SK-N-SH (cell line): ENCODE measurements around the gene MS4A15. TPM values are rescaled to one million over a fixed set of nuclear protein-coding genes. Genes with fewer than 3 reads are reported as not detected.

Source experiments
- CTCF ChIA-PET: fragments of 300-600, 350-600 bp; formaldehyde crosslinking; extraction: SDS; loops from one replicate; lab custom pipeline; 2021; lab: Yijun Ruan, JAX
- POLR2A ChIA-PET: fragments of 350-600 bp; sonication (Branson Sonifier 250); formaldehyde crosslinking; extraction: SDS; loops from one replicate; lab custom pipeline; 2020; ENCODE audit warnings: antibody characterized with exemption, inconsistent platforms; lab: Yijun Ruan, JAX
- DNase-seq: peaks from one replicate; pipeline ENCODE4 v3.0.0; 2012
- H2AFZ ChIP-seq: fragments of 200-600 bp; sonication (generic); 2 replicates; pipeline ENCODE4 v1.8.1; 2016; ENCODE audit warnings: antibody characterized with exemption, mild to moderate bottlenecking, low read depth
- H3F3A ChIP-seq: fragments of 200-600 bp; sonication (generic); replicated peaks from 2 replicates; pipeline ENCODE3; 2016; ENCODE audit warnings: antibody characterized with exemption, mild to moderate bottlenecking; ENCODE audit not compliant: insufficient read depth
- H3K27ac ChIP-seq, 2 experiments: fragments of 200-500 bp in 1 of 2; fragments of 200-600 bp in 1 of 2; sonication (Bioruptor generic) in 1 of 2; sonication (generic), shearing (Covaris generic) in 1 of 2; 2 replicates each; pipeline versions ENCODE4 v1.5.1 to v1.6.1; 2014 to 2016; ENCODE audit warnings: low read depth in 2 of 2, inconsistent platforms in 1 of 2, low read length in 1 of 2, mild to moderate bottlenecking in 1 of 2, mixed read lengths in 1 of 2
- H3K27me3 ChIP-seq: fragments of 200-600 bp; sonication (generic), shearing (Covaris generic); 2 replicates; pipeline ENCODE4 v1.6.1; 2016; ENCODE audit warnings: mixed run types; ENCODE audit not compliant: insufficient read depth
- H3K36me3 ChIP-seq, 2 experiments: fragments of 200-500 bp in 1 of 2; fragments of 200-600 bp in 1 of 2; sonication (Bioruptor generic) in 1 of 2; sonication (generic) in 1 of 2; replicated peaks in 1 of 2; 2 replicates each; pipeline versions ENCODE3 to v1.5.1; 2014 to 2016; ENCODE audit warnings: low read length in 1 of 2, mild to moderate bottlenecking in 1 of 2; ENCODE audit not compliant: insufficient read depth in 2 of 2, control insufficient read depth in 1 of 2
- H3K4me1 ChIP-seq, 2 experiments: fragments of 200-500 bp in 1 of 2; fragments of 200-600 bp in 1 of 2; sonication (Bioruptor generic) in 1 of 2; sonication (generic), shearing (Covaris generic) in 1 of 2; 2 replicates each; pipeline versions ENCODE4 v1.5.1 to v1.6.1; 2014 to 2016; ENCODE audit warnings: low read depth in 1 of 2, low read length in 1 of 2, mixed run types in 1 of 2; ENCODE audit not compliant: insufficient read depth in 2 of 2, control insufficient read depth in 1 of 2
- H3K4me2 ChIP-seq: fragments of 200-600 bp; sonication (generic), shearing (Covaris generic); 2 replicates; pipeline ENCODE4 v1.6.1; 2017; ENCODE audit warnings: mixed run types
- H3K4me3 ChIP-seq, 2 experiments: fragments of 200-500 bp in 1 of 2; fragments of 200-600 bp in 1 of 2; sonication (Bioruptor generic) in 1 of 2; sonication (generic), shearing (Covaris generic) in 1 of 2; 2 replicates each; pipeline versions ENCODE4 v1.5.1 to v1.8.1; 2014 to 2016; ENCODE audit warnings: low read depth in 2 of 2, inconsistent platforms in 1 of 2, low read length in 1 of 2, mild to moderate bottlenecking in 1 of 2, mixed read lengths in 1 of 2, moderate library complexity in 1 of 2
- H3K79me2 ChIP-seq: fragments of 200-600 bp; sonication (generic); 2 replicates; pipeline ENCODE4 v1.8.1; 2017; ENCODE audit warnings: mild to moderate bottlenecking; ENCODE audit not compliant: insufficient read depth
- H3K9ac ChIP-seq: fragments of 200-600 bp; sonication (generic); 2 replicates; pipeline ENCODE4 v1.6.1; 2017; ENCODE audit warnings: mixed run types
- H3K9me2 ChIP-seq: fragments of 200-600 bp; sonication (generic); 2 replicates; pipeline ENCODE4 v1.6.1; 2017; ENCODE audit warnings: mixed run types
- H3K9me3 ChIP-seq: fragments of 200-600 bp; sonication (generic); 2 replicates; pipeline ENCODE4 v1.6.1; 2017; ENCODE audit warnings: mixed run types, mild to moderate bottlenecking, moderate library complexity
- H4K20me1 ChIP-seq: fragments of 200-600 bp; sonication (generic); 2 replicates; pipeline ENCODE4 v1.6.1; 2017; ENCODE audit warnings: mild to moderate bottlenecking, mixed run types; ENCODE audit not compliant: insufficient read depth
- FOSL2 ChIP-seq: IDR thresholded peaks from 2 replicates; pipeline ENCODE4 v1.4.0; 2012; ENCODE audit warnings: low read depth, mild to moderate bottlenecking, moderate library complexity, borderline replicate concordance
- MXI1 ChIP-seq: IDR thresholded peaks from 2 replicates; pipeline ENCODE4 v1.6.1; 2012; ENCODE audit warnings: mild to moderate bottlenecking, low read depth, low read length, improper control_type of control experiment
- NFIC ChIP-seq: IDR thresholded peaks from 2 replicates; pipeline ENCODE4 v1.4.0; 2012; ENCODE audit warnings: borderline replicate concordance
- RAD21 ChIP-seq: IDR thresholded peaks from 2 replicates; pipeline ENCODE4 v1.6.1; 2012; ENCODE audit warnings: mild to moderate bottlenecking, low read length
- RXRA ChIP-seq: IDR thresholded peaks from 2 replicates; pipeline ENCODE4 v1.4.0; 2012; ENCODE audit warnings: low read depth, mild to moderate bottlenecking, borderline replicate concordance
- SMC3 ChIP-seq: IDR thresholded peaks from 2 replicates; pipeline ENCODE4 v1.6.1; 2012; ENCODE audit warnings: low read depth, low read length, improper control_type of control experiment
- YY1 ChIP-seq: IDR thresholded peaks from 2 replicates; pipeline ENCODE4 v1.4.0; 2012; ENCODE audit warnings: low read depth, mild to moderate bottlenecking
- WGBS: methylation state at CpG from one replicate; pipeline ENCODE4 v1.1.6; 2017; ENCODE audit warnings: low lambda C conversion rate; 5-methylcytosine and 5-hydroxymethylcytosine counted together
- polyA plus RNA-seq, 3 experiments: library from polyadenylated mRNA; depleted of rRNA; stranded (reverse); fragments of >200 nt; gene quantifications; 2 replicates each; pipeline ENCODE4 v1.2.3, GENCODE V29; 2012
- TF ChIP-seq, protein P1 (sequence below): fragments of 200-600 bp; sonication (generic); IDR thresholded peaks from 2 replicates; pipeline ENCODE4 v1.6.1; 2017; ENCODE audit warnings: antibody characterized with exemption, mild to moderate bottlenecking, moderate library complexity
- TF ChIP-seq, protein P2 (sequence below): IDR thresholded peaks from 2 replicates; pipeline ENCODE4 v1.4.0; 2012; ENCODE audit warnings: low read depth
- TF ChIP-seq, protein P3 (sequence below): IDR thresholded peaks from 2 replicates; pipeline ENCODE4 v1.4.0; 2012; ENCODE audit warnings: low read depth, borderline replicate concordance
- TF ChIP-seq, protein P4 (sequence below): fragments of 150-350 bp; IDR thresholded peaks from 2 replicates; pipeline ENCODE4 v1.6.1; 2016; ENCODE audit warnings: mild to moderate bottlenecking, low read depth, low read length
- TF ChIP-seq, protein P5 (sequence below): IDR thresholded peaks from 2 replicates; pipeline ENCODE4; 2012

Gene MS4A15
- polyA plus RNA-seq, 1 of the 3 experiments (the other 2 are of a cell fraction): not detected

DNA sequence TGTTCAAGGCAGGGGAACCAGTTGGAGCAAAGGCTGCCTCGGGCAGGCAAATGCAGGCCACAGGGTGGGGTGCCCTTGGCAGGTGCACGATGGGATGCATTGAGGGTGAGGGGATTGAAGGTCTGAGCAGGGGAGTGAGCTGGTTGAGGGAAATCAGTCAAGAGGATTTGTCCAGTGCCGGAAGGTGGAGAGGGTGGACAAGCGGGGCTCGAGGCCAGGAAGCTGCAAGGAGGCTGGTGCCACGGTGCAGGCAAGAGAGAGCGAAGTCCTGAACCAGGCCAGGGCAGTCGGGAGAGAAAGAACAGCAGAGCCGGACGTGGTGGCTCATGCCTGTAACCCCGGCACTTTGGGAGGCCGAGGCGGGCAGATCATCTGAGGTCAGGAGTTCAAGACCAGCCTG lies 18.1 kb downstream of the MS4A15 start:
- DNase-seq: no peak
- POLR2A ChIA-PET: no interaction called here

DNA sequence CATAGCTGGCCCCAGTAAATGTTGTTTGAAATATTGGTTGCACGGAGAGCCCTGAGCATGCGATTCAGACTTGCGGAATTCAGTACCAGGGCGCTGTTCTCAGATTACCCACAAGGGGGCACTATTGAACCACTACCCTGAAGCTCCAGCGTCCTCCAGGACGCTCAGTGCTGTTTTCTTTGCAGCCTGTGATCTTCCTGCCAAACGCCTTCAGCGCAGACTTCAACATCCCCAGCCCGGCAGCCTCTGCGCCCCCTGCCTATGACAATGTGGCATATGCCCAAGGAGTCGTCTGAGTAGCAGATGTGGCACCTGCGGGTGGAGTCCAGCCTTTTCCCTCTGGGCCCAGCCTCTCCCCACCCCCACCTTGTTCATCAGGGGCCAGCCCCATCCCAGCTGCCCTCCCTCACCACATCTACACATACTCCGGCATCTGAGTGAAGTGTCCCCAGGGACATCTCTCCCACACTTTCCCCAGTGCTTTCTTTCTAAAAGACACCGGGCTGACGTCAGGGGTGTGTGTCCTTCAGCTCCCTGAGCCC lies 18.8 kb downstream of the MS4A15 start:
- no peaks in the 10 kb centered on the region for H3K79me2 ChIP-seq
- ChIA-PET POLR2A (no interaction called here), CTCF (interaction anchor here (0.5 to 7.3 kb wide), 32 partner anchors 9 to 610 kb away, joined by 3 to 67 read pairs (median 4); partner anchors contain the start of genes PTGDR2 and TMEM109)
- no peaks in the 10 kb centered on the region for H3K9me2 ChIP-seq
- H4K20me1 ChIP-seq: no peaks in the 10 kb centered on the region
- H2AFZ ChIP-seq: no peak overlapping the region
- no peaks in the 10 kb centered on the region for H3K27me3 ChIP-seq
- no peaks in the 10 kb centered on the region for H3K36me3 ChIP-seq
- 19% methylated on average over 13 of the region's 15 CpGs for WGBS
- DNase-seq: peak; percentile 85
- 0 out of 2 replicates have a peak, but pooled peaks have one; percentile 30 for TF ChIP-seq FOSL2
- peak; percentile 64 for TF ChIP-seq SMC3
- no peak for TF ChIP-seq YY1
- TF ChIP-seq, protein P1, sequence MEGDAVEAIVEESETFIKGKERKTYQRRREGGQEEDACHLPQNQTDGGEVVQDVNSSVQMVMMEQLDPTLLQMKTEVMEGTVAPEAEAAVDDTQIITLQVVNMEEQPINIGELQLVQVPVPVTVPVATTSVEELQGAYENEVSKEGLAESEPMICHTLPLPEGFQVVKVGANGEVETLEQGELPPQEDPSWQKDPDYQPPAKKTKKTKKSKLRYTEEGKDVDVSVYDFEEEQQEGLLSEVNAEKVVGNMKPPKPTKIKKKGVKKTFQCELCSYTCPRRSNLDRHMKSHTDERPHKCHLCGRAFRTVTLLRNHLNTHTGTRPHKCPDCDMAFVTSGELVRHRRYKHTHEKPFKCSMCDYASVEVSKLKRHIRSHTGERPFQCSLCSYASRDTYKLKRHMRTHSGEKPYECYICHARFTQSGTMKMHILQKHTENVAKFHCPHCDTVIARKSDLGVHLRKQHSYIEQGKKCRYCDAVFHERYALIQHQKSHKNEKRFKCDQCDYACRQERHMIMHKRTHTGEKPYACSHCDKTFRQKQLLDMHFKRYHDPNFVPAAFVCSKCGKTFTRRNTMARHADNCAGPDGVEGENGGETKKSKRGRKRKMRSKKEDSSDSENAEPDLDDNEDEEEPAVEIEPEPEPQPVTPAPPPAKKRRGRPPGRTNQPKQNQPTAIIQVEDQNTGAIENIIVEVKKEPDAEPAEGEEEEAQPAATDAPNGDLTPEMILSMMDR: peak; percentile 94
- TF ChIP-seq RAD21: peak; percentile 83
- TF ChIP-seq, protein P2, sequence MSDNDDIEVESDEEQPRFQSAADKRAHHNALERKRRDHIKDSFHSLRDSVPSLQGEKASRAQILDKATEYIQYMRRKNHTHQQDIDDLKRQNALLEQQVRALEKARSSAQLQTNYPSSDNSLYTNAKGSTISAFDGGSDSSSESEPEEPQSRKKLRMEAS: no peak
- TF ChIP-seq MXI1: peak; percentile 32; the same call in 1 of the 2 replicates
- no peak overlapping the region for H3K4me2 ChIP-seq
- H3K4me3 ChIP-seq: peak overlapping the region in 1 of 2 experiments; percentile 45; a peak in 1 of 4 replicates
- no peak overlapping the region for H3K9ac ChIP-seq
- H3F3A ChIP-seq: no peaks in the 10 kb centered on the region
- no peaks in the 10 kb centered on the region for H3K9me3 ChIP-seq
- H3K27ac ChIP-seq: no peak overlapping the region
- H3K4me1 ChIP-seq: peaks cover 3 to 6% of the 10 kb centered on the region in 2 experiments; a peak in 2 of 4 replicates

More for the DNA sequence above, 18.1 kb downstream of the MS4A15 start:
- Histone ChIP-seq H3K79me2 (no peaks in the 10 kb centered on the region), H3K9me3 (no peaks in the 10 kb centered on the region), H3K27ac (no peak overlapping the region), H2AFZ (no peak overlapping the region), H3K27me3 (no peaks in the 10 kb centered on the region), H3K4me2 (no peak overlapping the region), H3K36me3 (no peaks in the 10 kb centered on the region), H3K9me2 (no peaks in the 10 kb centered on the region), H3K4me3 (no peak overlapping the region), H3F3A (no peaks in the 10 kb centered on the region), H4K20me1 (no peaks in the 10 kb centered on the region), H3K9ac (no peak overlapping the region), H3K4me1 (peaks cover 3 to 6% of the 10 kb centered on the region in 2 experiments; a peak in 2 of 4 replicates)
- WGBS: 51% methylated on average over 11 of the region's 13 CpGs
- CTCF ChIA-PET: interaction anchor here (0.6 to 7.3 kb wide), 29 partner anchors 8 to 611 kb away, joined by 3 to 67 read pairs (median 4); partner anchors contain the start of gene PTGDR2
- TF ChIP-seq NFIC (no peak), RXRA (no peak)
- TF ChIP-seq, protein P3, sequence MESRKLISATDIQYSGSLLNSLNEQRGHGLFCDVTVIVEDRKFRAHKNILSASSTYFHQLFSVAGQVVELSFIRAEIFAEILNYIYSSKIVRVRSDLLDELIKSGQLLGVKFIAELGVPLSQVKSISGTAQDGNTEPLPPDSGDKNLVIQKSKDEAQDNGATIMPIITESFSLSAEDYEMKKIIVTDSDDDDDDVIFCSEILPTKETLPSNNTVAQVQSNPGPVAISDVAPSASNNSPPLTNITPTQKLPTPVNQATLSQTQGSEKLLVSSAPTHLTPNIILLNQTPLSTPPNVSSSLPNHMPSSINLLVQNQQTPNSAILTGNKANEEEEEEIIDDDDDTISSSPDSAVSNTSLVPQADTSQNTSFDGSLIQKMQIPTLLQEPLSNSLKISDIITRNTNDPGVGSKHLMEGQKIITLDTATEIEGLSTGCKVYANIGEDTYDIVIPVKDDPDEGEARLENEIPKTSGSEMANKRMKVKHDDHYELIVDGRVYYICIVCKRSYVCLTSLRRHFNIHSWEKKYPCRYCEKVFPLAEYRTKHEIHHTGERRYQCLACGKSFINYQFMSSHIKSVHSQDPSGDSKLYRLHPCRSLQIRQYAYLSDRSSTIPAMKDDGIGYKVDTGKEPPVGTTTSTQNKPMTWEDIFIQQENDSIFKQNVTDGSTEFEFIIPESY: no peak
- TF ChIP-seq, protein P2: no peak
- TF ChIP-seq, protein P4, sequence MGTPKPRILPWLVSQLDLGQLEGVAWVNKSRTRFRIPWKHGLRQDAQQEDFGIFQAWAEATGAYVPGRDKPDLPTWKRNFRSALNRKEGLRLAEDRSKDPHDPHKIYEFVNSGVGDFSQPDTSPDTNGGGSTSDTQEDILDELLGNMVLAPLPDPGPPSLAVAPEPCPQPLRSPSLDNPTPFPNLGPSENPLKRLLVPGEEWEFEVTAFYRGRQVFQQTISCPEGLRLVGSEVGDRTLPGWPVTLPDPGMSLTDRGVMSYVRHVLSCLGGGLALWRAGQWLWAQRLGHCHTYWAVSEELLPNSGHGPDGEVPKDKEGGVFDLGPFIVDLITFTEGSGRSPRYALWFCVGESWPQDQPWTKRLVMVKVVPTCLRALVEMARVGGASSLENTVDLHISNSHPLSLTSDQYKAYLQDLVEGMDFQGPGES: no peak
- TF ChIP-seq, protein P5, sequence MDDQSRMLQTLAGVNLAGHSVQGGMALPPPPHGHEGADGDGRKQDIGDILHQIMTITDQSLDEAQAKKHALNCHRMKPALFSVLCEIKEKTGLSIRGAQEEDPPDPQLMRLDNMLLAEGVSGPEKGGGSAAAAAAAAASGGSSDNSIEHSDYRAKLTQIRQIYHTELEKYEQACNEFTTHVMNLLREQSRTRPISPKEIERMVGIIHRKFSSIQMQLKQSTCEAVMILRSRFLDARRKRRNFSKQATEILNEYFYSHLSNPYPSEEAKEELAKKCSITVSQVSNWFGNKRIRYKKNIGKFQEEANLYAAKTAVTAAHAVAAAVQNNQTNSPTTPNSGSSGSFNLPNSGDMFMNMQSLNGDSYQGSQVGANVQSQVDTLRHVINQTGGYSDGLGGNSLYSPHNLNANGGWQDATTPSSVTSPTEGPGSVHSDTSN: no peak
